IMR-90 (cell line): Measurements from ENCODE around the gene OR52B6. TPM values are rescaled to one million over a fixed set of nuclear protein-coding genes. Genes with fewer than 3 reads are reported as not detected.

Experiments used
- ATAC-seq: fragments of 200-7000 bp; cut with Tn5 transposase; 2 replicates; pipeline ENCODE4 v1.9.1; 2020; ENCODE audit warnings: low read depth, mild to moderate bottlenecking, moderate library complexity
- BruUV-seq: library from RNA; stranded (reverse); fragments of 400-500 nt; replicated peaks from 2 replicates; lab custom pipeline; 2021; lab: Mats Ljungman, UMichigan
- CTCF ChIA-PET: fragments of 300-600 bp; formaldehyde crosslinking; extraction: SDS; loops from one replicate; lab custom pipeline; 2021; ENCODE audit warnings: antibody characterized with exemption; lab: Yijun Ruan, JAX
- POLR2A ChIA-PET: fragments of 300-600 bp; sonication (Branson Sonifier 250); formaldehyde crosslinking; loops from one replicate; lab custom pipeline; 2022; ENCODE audit warnings: antibody characterized with exemption; ENCODE audit not compliant: unreplicated experiment; lab: Charles Lee
- DNase-seq: peaks from one replicate; pipeline ENCODE4 v3.0.0; 2013
- H2AFZ ChIP-seq: replicated peaks from 2 replicates; pipeline ENCODE3; 2013; ENCODE audit warnings: low read length, mild to moderate bottlenecking; ENCODE audit not compliant: poor library complexity
- H2AK5ac ChIP-seq: 2 replicates; pipeline ENCODE4 v1.6.1; 2013; ENCODE audit warnings: low read depth, low read length, inconsistent platforms
- H2AK9ac ChIP-seq: replicated peaks from 2 replicates; pipeline ENCODE3; 2013; ENCODE audit warnings: mild to moderate bottlenecking, low read depth, low read length, moderate library complexity; ENCODE audit not compliant: poor library complexity
- H2BK120ac ChIP-seq: 2 replicates; pipeline ENCODE4 v1.6.1; 2013; ENCODE audit warnings: low read depth, low read length, inconsistent platforms
- H2BK15ac ChIP-seq: 3 replicates; pipeline ENCODE4 v1.6.1; 2013; ENCODE audit warnings: low read depth, low read length, inconsistent platforms
- H2BK20ac ChIP-seq: 2 replicates; pipeline ENCODE4 v1.6.1; 2013; ENCODE audit warnings: low read depth, mild to moderate bottlenecking, inconsistent platforms, low read length, moderate library complexity
- H2BK5ac ChIP-seq: 2 replicates; pipeline ENCODE4 v1.6.1; 2013; ENCODE audit warnings: mild to moderate bottlenecking, low read depth, low read length, inconsistent platforms; ENCODE audit not compliant: poor library complexity, severe bottlenecking
- H3K14ac ChIP-seq: replicated peaks from 2 replicates; pipeline ENCODE4 v1.6.1; 2013; ENCODE audit warnings: low read depth, low read length, inconsistent platforms
- H3K18ac ChIP-seq: 2 replicates; pipeline ENCODE4 v1.6.1; 2013; ENCODE audit warnings: low read depth, low read length, control low read depth
- H3K23ac ChIP-seq: 2 replicates; pipeline ENCODE4 v1.6.1; 2013; ENCODE audit warnings: low read depth, low read length, inconsistent platforms
- H3K27ac ChIP-seq: 2 replicates; pipeline ENCODE4 v1.5.1; 2013; ENCODE audit warnings: mild to moderate bottlenecking, control low read depth, low read length; ENCODE audit not compliant: insufficient read depth
- H3K27me3 ChIP-seq: 2 replicates; pipeline ENCODE4 v1.6.1; 2013; ENCODE audit warnings: low read length; ENCODE audit not compliant: control insufficient read depth, insufficient read depth
- H3K36me3 ChIP-seq: 2 replicates; pipeline ENCODE4 v1.6.1; 2013; ENCODE audit warnings: low read length, mixed read lengths; ENCODE audit not compliant: control insufficient read depth, insufficient read depth
- H3K4ac ChIP-seq: 2 replicates; pipeline ENCODE4 v1.6.1; 2013; ENCODE audit warnings: low read depth, low read length, inconsistent platforms
- H3K4me1 ChIP-seq: 2 replicates; pipeline ENCODE4 v1.6.1; 2013; ENCODE audit warnings: low read length, mixed read lengths; ENCODE audit not compliant: control insufficient read depth, insufficient read depth
- H3K4me2 ChIP-seq: 2 replicates; pipeline ENCODE4 v1.6.1; 2013; ENCODE audit warnings: low read depth, mild to moderate bottlenecking, control low read depth, low read length, moderate library complexity
- H3K4me3 ChIP-seq: 2 replicates; pipeline ENCODE4 v1.5.1; 2013; ENCODE audit warnings: low read depth, mild to moderate bottlenecking, control low read depth, low read length, moderate library complexity; ENCODE audit not compliant: insufficient read depth
- H3K56ac ChIP-seq: 2 replicates; pipeline ENCODE4 v1.6.1; 2013; ENCODE audit warnings: low read length, inconsistent platforms; ENCODE audit not compliant: insufficient read depth; ENCODE audit errors: extremely low read depth
- H3K79me1 ChIP-seq, 2 experiments: 2 replicates each; pipeline ENCODE4 v1.6.1; 2013; ENCODE audit warnings: low read length in 2 of 2, inconsistent platforms in 1 of 2, low read depth in 1 of 2
- H3K9ac ChIP-seq: 2 replicates; pipeline ENCODE4 v1.6.1; 2013; ENCODE audit warnings: low read depth, low read length, control low read depth
- H3K9me1 ChIP-seq: 2 replicates; pipeline ENCODE4 v1.6.1; 2013; ENCODE audit warnings: low read length, inconsistent platforms; ENCODE audit not compliant: insufficient read depth
- H3K9me3 ChIP-seq: 2 replicates; pipeline ENCODE4 v1.6.1; 2013; ENCODE audit warnings: low read length; ENCODE audit not compliant: control insufficient read depth, insufficient read depth
- H4K20me1 ChIP-seq: 2 replicates; pipeline ENCODE4 v1.6.1; 2013; ENCODE audit warnings: low read length, inconsistent platforms; ENCODE audit not compliant: insufficient read depth
- H4K5ac ChIP-seq: 2 replicates; pipeline ENCODE4 v1.6.1; 2013; ENCODE audit warnings: mild to moderate bottlenecking, low read depth, low read length, control low read depth
- H4K8ac ChIP-seq, 2 experiments: 2 replicates each; pipeline ENCODE4 v1.6.1; 2013; ENCODE audit warnings: low read depth in 2 of 2, low read length in 2 of 2, control low read depth in 1 of 2, inconsistent platforms in 1 of 2
- H4K91ac ChIP-seq: 2 replicates; pipeline ENCODE4 v1.6.1; 2013; ENCODE audit warnings: low read depth, low read length, inconsistent platforms; ENCODE audit not compliant: insufficient read depth
- BHLHE40 ChIP-seq: fragments of 150-350 bp; IDR thresholded peaks from 2 replicates; pipeline ENCODE4 v1.6.1; 2016; ENCODE audit warnings: mild to moderate bottlenecking, low read depth, low read length
- CEBPB ChIP-seq: IDR thresholded peaks from 2 replicates; pipeline ENCODE4 v1.6.1; 2012; ENCODE audit warnings: low read depth, low read length, improper control_type of control experiment
- CHD1 ChIP-seq: IDR thresholded peaks from 2 replicates; pipeline ENCODE4 v1.6.1; 2012; ENCODE audit warnings: low read depth, low read length, improper control_type of control experiment
- FOS ChIP-seq: fragments of 150-350 bp; IDR thresholded peaks from 2 replicates; pipeline ENCODE4 v1.6.1; 2016; ENCODE audit warnings: low read depth, low read length
- MAFK ChIP-seq: IDR thresholded peaks from 2 replicates; pipeline ENCODE4 v1.6.1; 2012; ENCODE audit warnings: low read depth, low read length, improper control_type of control experiment
- MAZ ChIP-seq: IDR thresholded peaks from 2 replicates; pipeline ENCODE4 v1.6.1; 2012; ENCODE audit warnings: low read depth, mild to moderate bottlenecking, low read length, improper control_type of control experiment, moderate library complexity, borderline replicate concordance
- MXI1 ChIP-seq: IDR thresholded peaks from 2 replicates; pipeline ENCODE4 v1.6.1; 2012; ENCODE audit warnings: low read depth, mild to moderate bottlenecking, low read length, moderate library complexity, borderline replicate concordance
- NFE2L2 ChIP-seq: fragments of 150-350 bp; IDR thresholded peaks from 2 replicates; pipeline ENCODE4 v1.6.1; 2016; ENCODE audit warnings: low read depth, mild to moderate bottlenecking, low read length
- POLR2A ChIP-seq: IDR thresholded peaks from 2 replicates; pipeline ENCODE4 v1.6.1; 2012; ENCODE audit warnings: mild to moderate bottlenecking, low read depth, low read length
- RAD21 ChIP-seq: IDR thresholded peaks from 2 replicates; pipeline ENCODE4 v1.6.1; 2012; ENCODE audit warnings: low read length, improper control_type of control experiment
- RCOR1 ChIP-seq: IDR thresholded peaks from 2 replicates; pipeline ENCODE4 v1.6.1; 2012; ENCODE audit warnings: mild to moderate bottlenecking, low read length, improper control_type of control experiment; ENCODE audit not compliant: insufficient replicate concordance
- RFX5 ChIP-seq: IDR thresholded peaks from 2 replicates; pipeline ENCODE4 v1.8.0; 2012; ENCODE audit warnings: low read depth, mild to moderate bottlenecking, low read length, moderate library complexity
- SMC3 ChIP-seq: fragments of 150-350 bp; IDR thresholded peaks from 2 replicates; pipeline ENCODE4 v1.6.1; 2016; ENCODE audit warnings: low read depth, mild to moderate bottlenecking, antibody characterized with exemption, low read length, moderate library complexity
- WGBS, 2 experiments: methylation state at CpG; one replicate each; pipeline versions ENCODE4 v1.1.5 to v1.1.7; 2013; ENCODE audit warnings: missing lambda C conversion rate in 2 of 2; ENCODE audit not compliant: insufficient read length in 1 of 2; ENCODE audit errors: extremely low coverage in 2 of 2; 5-methylcytosine and 5-hydroxymethylcytosine counted together
- dilution Hi-C: fragments of 300-500 bp; cut with HindIII; formaldehyde crosslinking; loops from one replicate; pipeline ENCODE4 v1.14.3; 2018; ENCODE audit warnings: low sequenced_read_pairs; ENCODE audit not compliant: unreplicated experiment
- in situ Hi-C: fragments of 300-500 bp; cut with MboI; formaldehyde crosslinking; loops from 3 replicates; pipeline ENCODE4 v1.14.3; 2019; ENCODE audit warnings: low sequenced_read_pairs, inconsistent platforms, mixed read lengths
- intact Hi-C: fragments of 100-400 bp; cut with micrococcal nuclease; formaldehyde crosslinking; loops from 2 replicates; pipeline ENCODE4 v1.10.0; 2022
- polyA plus RNA-seq, 3 experiments: library from polyadenylated mRNA; depleted of rRNA; stranded (reverse); fragments of >200 nt; gene quantifications; 2 replicates each; pipeline ENCODE4 v1.2.3, GENCODE V29; 2012; ENCODE audit warnings: low replicate concordance in 1 of 3
- total RNA-seq: library from RNA; depleted of rRNA; stranded (reverse); fragments of >200 nt; gene quantifications from 2 replicates; pipeline ENCODE4 v1.2.3, GENCODE V29; 2012
- TF ChIP-seq, protein P1 (sequence below): conservative IDR thresholded peaks from 2 replicates; pipeline ENCODE4 v1.5.1; 2012; ENCODE audit warnings: mild to moderate bottlenecking, low read depth, low read length, improper control_type of control experiment
- TF ChIP-seq, protein P2 (sequence below): fragments of 150-350 bp; IDR thresholded peaks from 2 replicates; pipeline ENCODE4 v1.6.1; 2017; ENCODE audit warnings: mild to moderate bottlenecking, antibody characterized with exemption, low read length, low read depth
- TF ChIP-seq, protein P3 (sequence below): fragments of 150-350 bp; IDR thresholded peaks from 2 replicates; pipeline ENCODE4 v1.6.1; 2016; ENCODE audit warnings: low read depth, mild to moderate bottlenecking, low read length, moderate library complexity, borderline replicate concordance

The OR52B6 gene
- total and polyA plus RNA-seq, 2 of the 4 experiments (the other 2 are of a cell fraction): not detected

DNA sequence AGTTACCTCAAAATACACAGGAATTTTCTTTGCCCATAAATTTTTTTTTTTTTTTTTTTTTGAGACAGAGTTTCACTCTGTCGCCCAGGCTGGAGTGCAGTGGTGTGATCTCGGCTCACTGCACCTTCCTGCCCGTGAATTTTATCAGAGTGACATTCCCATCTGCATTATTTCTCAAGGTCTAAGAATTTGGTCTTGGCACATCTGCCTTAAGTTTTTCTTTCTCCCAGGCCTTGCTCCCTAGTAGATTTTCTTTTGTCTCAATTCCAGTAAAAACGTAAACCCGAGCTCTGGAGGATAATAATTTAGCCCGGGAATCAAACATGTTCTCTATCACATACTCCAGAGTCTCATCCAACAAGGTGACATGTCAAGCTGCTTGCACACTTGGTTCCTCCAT lies 28.1 kb downstream of the OR52B6 start:
- in situ Hi-C loops (loop anchor here (25.0 kb wide), 1 partner anchor 703 kb away; the partner anchor contains the start of gene CAVIN3), intact Hi-C loops (no loop called here), dilution Hi-C loops (no loop called here)
- Histone ChIP-seq H3K4ac (no peak overlapping the region), H2AFZ (no peak overlapping the region), H4K8ac (no peak overlapping the region), H3K79me1 (no peaks in the 10 kb centered on the region), H3K27ac (no peak overlapping the region), H3K9me3 (no peaks in the 10 kb centered on the region), H2BK15ac (no peak overlapping the region), H2BK120ac (no peak overlapping the region), H4K20me1 (no peaks in the 10 kb centered on the region), H3K9me1 (peaks cover 2% of the 10 kb centered on the region; the same call in 1 of the 2 replicates), H3K36me3 (peaks cover 4% of the 10 kb centered on the region; the same call in 1 of the 2 replicates), H4K5ac (no peak overlapping the region), H2AK5ac (no peak overlapping the region), H2BK20ac (no peak overlapping the region), H3K27me3 (no peaks in the 10 kb centered on the region), H3K4me3 (no peak overlapping the region), H3K9ac (no peak overlapping the region), H3K4me1 (peaks cover 8% of the 10 kb centered on the region), H2AK9ac (no peak overlapping the region), H3K56ac (no peak overlapping the region), H4K91ac (no peak overlapping the region), H3K23ac (no peak overlapping the region), H3K14ac (no peak overlapping the region), H2BK5ac (no peak overlapping the region), H3K18ac (no peak overlapping the region), H3K4me2 (no peak overlapping the region)
- CTCF ChIA-PET: no interaction called here
- POLR2A ChIA-PET: no interaction called here
- 100% methylated on average over 1 of the region's 6 CpGs; no CpG with 5 or more reads in 1 of the 2 experiments for WGBS, 2 experiments
- TF ChIP-seq RAD21 (no peak), MAZ (no peak), RCOR1 (no peak), FOS (no peak), CHD1 (no peak), RFX5 (no peak), MXI1 (no peak), NFE2L2 (no peak), MAFK (no peak), SMC3 (no peak), BHLHE40 (no peak), POLR2A (no peak), CEBPB (no peak)
- TF ChIP-seq, protein P1, sequence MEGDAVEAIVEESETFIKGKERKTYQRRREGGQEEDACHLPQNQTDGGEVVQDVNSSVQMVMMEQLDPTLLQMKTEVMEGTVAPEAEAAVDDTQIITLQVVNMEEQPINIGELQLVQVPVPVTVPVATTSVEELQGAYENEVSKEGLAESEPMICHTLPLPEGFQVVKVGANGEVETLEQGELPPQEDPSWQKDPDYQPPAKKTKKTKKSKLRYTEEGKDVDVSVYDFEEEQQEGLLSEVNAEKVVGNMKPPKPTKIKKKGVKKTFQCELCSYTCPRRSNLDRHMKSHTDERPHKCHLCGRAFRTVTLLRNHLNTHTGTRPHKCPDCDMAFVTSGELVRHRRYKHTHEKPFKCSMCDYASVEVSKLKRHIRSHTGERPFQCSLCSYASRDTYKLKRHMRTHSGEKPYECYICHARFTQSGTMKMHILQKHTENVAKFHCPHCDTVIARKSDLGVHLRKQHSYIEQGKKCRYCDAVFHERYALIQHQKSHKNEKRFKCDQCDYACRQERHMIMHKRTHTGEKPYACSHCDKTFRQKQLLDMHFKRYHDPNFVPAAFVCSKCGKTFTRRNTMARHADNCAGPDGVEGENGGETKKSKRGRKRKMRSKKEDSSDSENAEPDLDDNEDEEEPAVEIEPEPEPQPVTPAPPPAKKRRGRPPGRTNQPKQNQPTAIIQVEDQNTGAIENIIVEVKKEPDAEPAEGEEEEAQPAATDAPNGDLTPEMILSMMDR: no peak
- TF ChIP-seq, protein P2, sequence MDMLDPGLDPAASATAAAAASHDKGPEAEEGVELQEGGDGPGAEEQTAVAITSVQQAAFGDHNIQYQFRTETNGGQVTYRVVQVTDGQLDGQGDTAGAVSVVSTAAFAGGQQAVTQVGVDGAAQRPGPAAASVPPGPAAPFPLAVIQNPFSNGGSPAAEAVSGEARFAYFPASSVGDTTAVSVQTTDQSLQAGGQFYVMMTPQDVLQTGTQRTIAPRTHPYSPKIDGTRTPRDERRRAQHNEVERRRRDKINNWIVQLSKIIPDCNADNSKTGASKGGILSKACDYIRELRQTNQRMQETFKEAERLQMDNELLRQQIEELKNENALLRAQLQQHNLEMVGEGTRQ: no peak
- TF ChIP-seq, protein P3, sequence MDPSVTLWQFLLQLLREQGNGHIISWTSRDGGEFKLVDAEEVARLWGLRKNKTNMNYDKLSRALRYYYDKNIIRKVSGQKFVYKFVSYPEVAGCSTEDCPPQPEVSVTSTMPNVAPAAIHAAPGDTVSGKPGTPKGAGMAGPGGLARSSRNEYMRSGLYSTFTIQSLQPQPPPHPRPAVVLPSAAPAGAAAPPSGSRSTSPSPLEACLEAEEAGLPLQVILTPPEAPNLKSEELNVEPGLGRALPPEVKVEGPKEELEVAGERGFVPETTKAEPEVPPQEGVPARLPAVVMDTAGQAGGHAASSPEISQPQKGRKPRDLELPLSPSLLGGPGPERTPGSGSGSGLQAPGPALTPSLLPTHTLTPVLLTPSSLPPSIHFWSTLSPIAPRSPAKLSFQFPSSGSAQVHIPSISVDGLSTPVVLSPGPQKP: no peak
- peak; percentile 16 for DNase-seq
- BruUV-seq: no TSS peak
- ATAC-seq: no peak
